Measurements from ENCODE around the gene ARPC1B.
"Not testable (repeated sequence)": the region's sequence is repeated elsewhere in the genome, so short reads cannot be mapped to it uniquely, and the experiment has no call there.

Gene ARPC1B

DNA sequence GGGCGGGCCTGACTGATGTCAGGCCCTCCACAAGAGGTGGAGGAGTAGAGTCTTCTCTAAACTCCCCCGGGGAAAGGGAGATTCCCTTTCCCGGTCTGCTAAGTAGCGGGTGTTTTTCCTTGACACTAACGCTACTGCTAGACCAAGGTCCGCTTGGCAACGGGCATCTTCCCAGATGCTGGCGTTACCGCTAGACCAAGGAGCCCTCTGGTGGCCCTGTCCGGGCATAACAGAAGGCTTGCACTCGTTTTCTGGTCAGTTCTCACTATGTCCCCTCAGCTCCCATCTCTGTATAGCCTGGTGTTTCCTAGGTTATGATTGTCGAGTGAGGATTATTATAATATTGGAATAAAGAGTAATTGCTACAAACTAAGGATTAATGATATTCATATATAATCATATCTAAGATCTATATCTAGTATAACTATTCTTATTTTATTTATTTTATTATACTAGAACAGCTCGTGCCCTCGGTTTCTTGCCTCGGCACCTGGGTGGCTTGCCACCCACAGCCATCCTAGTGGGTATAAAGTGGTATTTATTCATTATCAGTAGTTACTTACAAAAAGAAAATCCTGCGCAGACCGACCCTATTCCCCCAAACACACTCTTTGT, 41.1 kb downstream of the ARPC1B start:
- DNase-seq: peak in 1 of 2 donors; percentile 45

DNA sequence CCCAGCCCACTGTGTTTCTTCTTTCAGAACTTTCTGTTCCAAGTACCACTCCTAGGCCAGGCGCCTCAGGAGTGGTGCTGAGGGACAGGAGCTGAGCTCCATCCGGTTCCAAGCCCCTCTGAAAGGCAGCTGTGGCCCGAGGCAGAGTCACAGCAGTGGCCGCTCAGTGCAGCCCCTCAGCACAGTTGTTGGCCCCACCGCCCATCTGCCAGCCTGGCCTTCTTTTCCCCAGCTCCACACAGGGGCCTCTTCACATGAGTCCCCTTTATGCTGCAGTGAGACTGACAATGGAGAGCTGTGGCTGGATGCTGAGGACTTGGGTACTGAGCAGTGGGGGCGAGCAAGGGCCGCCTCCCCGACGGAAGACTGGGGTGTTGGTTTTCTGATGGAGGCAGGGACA, 43.7 kb downstream of the ARPC1B start:
- no peak for DNase-seq

DNA sequence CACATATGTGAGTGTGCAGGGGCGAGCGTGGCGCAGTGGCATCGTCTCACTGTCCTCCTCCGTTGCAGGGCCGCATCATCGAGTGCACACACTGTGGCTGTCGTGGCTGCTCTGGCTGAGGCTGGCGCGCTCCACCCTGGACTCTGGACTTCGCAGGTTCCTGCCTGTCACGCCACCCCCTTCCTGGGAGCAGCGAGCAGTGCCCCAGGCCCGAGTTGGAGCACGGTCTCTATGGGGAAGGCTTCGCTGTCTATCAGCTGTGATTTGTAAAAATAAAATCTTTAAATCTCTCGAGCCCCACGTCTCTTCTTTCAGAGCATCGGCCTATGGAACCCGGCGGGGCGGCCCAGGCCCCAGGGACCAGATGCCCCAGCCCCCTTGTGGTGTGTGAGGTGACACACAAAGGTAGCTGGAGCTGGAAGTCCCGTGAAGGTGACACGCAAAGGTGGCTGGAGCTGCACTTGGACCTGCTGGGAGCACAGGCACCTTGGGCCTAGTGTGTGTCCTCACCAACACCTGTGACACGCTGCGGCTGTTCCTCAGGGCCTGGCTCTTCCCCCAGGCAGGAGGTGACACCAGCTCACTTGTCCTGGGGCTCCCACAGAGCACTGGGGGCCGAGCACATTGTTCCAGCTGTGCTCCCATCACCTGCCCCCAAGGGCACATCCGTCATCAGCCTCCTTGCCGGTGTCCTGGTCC, 44.9 kb downstream of the ARPC1B start:
- no peak for DNase-seq

DNA sequence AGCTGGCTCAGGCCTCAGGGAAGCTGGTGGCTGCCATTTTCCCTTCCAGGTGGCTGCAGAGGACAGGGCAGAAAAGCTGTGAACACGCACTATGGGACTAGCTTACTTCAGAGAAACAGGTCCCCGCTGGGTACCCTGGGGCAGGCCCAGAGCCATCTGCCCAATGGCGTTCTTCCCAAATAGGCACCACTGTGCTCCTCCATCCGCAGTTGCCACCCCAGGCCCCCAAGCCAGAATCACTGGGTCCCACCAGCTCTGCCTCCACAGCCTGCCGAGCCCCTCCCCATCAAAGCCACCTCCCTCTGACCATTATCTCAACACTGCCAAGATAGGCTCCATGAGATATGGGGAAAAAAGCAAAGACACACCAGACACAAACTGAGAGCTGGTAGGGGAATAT, 45.7 kb downstream of the ARPC1B start:
- DNase-seq: no peak

DNA sequence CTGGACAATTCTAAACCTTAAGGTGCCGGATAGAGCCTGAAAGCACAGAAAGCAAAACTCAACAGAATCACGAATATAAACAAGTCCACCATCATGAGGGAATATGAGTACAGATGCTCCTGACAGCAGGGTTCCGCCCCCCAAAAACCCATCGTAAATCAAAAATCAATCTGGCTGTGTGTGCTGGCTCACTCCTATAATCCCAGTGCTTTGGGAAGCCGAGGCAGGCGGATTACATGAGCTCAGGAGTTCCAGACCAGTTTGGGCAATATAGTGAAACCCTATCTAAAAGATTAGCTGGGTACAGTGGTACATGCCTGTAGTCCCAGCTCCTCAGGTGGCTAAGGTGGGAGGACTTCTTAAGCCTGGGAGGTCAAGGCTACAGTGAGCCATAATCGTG, 46.5 kb downstream of the ARPC1B start:
- DNase-seq: no peak

DNA sequence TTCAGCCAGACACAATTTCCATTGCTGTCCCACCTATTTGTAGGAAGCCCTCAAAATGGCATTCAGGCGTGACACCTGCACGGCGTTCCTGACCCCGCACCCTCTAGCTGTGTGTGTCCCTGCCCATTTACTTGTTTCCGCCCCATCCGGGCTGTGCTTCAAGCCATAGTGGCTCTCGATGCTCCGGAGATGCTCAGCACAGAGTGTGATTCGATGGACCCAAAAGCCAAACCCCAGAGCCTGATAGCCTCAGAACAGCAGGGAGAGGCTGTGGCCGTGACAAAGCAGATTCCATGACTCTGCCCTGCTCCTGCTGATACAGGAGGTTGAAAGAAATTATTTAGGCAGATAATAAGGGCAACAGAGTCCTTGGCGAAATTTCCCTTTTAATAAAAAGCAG, 47.7 kb downstream of the ARPC1B start:
- no peak for DNase-seq

DNA sequence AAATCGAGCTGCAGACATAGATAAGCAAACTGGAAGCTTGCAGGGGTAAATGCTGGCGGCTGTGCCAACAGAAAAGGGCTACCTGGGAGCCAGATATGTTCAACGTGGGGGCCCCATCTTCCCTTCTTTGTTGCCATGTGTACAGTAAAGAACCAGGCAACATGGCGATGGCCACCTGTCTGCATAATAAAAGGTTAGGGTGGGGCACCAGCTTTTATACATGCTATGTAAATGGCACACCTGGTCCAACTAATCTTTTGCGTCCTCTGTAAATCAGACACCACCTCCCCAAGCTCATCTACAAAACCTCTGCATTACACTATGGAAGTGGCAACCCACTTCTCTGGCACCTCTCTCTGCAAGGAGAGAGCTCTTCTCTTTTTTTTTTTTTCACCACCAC, 48.1 kb downstream of the ARPC1B start:
- no peak for DNase-seq

DNA sequence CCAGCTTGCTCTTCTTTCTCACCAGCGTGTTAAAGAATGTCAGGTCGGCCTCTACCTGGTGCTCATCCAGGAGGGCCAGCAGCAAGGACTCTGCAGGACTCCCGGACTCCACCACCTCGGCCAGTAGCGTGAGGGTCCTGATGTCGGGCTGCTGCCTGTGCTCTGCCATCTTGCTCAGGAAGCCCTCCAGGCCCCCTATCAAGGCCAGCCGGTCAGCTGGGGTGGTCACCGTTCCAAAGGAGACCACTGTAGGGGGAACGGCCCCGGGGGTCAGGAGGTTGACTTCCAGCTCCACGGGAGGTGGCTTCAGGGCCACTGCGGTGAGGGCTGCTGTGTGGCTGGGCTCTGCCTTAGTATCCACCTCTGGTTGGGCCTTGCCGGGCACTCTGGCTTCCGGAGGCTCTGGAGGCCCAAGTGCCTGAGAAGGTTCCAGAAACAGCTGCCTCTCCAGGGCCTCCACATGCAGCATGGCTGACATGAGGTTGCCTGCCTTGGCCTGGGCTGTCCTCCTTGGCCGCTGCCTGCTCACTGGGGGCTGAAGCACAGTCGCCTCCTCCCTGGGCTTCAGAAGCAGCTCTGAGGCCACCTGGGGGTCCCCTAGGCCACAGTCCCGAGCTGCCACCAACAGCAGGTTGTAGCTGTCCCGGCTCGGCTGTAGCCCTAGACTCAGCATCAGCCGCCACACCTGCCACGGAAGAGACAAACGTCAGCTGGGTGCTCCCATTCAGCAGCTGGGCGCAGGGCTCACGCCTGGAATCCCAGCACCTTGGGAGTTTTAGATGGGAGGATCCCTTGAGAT, 50.6 kb downstream of the ARPC1B start:
- no peak for DNase-seq

DNA sequence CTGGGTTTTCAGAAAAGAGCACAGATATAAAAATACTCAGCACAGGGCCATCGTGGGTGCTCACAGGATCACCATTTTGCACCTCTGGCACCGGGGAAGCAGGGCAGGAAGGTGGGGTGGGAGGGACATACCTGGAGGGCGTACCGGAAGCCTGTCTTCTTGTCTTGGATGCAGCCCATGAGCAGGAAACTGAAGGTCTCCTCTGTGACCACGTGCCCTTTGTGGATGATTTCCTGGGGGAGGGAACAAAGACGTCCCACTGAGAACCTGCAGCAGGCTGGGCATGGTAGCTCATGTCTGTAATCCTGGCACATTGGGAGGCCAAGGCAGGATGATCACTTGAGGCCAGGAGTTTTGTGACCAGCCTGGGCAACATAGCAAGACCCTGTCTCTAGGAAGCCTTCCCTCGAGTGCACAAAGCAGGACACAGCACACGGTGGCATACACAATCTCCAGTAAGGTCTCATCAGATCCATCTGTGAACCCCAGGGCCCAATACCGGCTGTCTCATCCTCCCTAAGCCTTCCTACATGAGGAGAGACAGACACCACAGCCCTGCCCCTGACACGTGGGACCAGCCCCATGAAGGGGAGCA, 54.5 kb downstream of the ARPC1B start:
- DNase-seq: no peak

DNA sequence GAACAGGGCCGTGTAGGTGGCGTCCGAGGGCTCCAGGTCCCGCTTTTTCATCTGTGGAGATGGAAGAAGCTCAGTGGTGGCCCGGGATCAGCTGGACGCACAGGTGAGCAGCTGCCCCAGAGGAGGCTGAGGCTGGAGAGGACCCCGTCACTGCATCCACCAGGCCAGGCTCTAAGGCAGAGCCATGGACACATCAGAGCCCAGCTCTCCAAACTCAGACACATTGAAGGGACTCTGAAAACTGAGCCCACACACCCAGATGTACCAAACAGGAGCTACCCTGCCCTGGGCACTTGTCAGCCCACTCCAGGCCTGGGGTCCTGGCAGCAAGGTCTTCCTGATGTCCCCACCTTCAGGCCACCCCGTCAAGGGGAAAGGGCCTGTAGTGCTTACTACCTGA, 55.2 kb downstream of the ARPC1B start:
- no peak for DNase-seq

DNA sequence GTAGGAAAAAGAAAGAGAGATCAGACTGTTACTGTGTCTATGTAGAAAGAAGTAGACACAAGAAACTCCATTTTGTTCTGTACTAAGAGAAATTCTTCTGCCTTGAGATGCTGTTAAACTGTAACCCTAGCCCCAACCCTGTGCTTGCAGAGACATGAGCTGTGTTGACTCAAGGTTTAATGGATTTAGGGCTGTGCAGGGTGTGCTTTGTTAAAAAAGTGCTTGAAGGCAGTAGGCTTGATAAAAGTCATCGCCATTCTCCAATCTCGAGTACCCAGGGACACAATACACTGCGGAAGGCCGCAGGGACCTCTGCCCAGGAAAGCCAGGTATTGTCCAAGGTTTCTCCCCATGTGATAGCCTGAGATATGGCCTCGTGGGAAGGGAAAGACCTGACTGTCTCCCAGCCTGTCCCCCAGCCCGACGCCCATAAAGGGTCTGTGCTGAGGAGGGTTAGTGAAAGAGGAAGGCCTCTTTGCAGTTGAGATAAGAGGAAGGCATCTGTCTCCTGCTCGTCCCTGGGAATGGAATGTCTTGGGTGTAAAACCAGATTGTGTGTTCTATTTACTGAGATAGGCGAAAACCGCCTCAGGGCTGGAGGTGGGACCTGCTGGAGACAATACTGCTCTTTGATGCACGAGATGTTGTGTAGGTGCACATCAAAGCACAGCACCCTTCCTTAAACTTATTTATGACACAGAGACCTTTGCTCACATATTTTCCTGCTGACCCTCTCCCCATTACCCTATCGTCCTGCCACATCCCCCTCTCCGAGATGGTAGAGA, 57.4 kb downstream of the ARPC1B start:
- DNase-seq: not testable (repeated sequence)

DNA sequence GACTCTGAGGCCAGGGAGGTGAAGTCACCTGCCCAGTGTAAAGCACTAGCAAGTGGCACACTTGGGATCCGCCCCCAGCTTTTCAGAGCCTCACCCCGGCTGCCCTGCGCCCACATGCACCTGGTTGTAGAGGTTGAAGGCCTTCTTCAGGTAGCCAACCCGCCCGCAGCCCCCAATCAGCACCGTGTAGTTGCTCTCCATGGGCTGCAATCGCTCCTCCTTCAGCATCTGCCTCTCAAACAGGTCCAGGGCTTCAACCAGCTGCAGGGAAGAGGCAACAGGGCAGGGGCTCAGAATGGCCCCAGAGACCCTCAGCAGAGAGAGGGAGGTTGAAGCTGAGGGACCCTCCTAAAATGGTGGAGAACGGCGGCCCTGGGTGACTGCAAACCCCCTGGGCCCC, 58.6 kb downstream of the ARPC1B start:
- no peak for DNase-seq

DNA sequence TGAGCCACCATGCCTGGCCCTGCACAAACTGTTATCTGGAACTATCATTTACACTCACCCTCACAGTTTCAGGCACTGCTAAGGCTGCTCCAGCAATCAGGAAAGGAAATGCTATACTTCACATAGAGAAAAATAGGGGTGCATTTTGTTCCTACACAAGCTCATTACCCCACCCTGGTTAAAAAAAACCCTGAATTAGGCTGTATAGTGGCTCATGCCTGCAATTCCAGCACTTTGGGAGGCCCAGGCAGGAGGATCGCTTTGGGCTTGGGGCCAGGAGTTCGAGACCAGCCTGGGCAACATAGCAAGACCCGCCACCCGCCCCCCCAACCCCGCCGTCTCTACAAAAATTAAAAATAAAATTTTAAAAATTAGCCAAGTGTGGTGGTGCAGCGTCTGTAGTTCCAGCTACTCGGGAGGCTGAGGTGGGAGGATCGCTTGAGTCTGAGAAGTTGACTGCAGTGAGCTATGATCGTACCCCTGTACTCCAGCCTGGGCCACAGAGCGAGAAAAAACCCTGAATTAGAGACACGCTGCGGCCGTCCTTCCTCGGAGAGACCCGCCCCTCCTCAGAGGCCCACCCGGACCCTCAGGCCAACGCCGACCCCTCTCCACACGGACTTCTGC, 63.5 kb downstream of the ARPC1B start:
- DNase-seq: peak in 1 of 2 donors; percentile 1

DNA sequence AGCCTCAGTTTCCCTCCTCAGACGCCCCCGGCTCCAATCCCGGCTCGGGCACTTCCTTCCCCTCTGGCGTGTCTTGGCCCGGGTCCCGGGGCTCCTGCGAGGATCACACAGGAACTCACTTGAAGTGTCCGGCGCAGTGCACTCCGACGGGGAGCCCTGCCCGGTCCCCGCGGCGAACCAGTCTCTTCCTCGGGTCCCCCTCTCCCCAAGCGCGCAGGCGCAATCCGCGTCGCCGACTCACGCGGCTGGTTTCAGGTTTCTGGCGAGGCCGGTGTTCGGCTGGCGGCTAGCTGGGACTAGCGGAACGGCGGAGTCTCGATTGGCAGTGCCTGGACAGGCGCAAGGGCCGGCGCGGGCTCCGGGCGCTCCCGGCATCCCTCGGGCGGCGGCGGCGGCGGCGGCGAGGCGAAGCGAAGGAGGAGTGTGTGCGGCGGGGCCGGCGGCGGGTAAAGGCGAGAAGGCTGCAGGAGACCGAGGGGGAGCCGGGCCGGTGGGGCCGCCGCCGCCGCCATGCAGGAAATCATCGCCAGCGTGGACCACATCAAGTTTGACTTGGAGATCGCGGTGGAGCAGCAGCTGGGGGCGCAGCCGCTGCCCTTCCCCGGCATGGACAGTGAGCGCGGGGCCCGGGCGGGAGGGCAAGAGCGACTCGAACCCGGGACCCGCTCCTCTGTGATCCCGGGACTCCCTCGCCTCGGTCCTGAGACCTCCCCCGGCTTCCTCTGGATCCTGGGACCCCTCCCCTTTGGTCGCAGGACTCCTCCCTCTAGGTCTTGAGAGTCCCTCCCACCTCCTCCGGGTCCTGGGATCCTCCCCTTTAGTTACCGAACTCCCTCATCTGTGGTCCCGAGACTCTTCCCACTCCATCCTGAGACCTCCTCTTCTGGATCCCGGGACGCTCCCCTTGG, 64.3 kb downstream of the ARPC1B start, which contains the start of the genes CPSF4 and PTCD1:
CPSF4 (plus strand) TSS at position 371 of the 908 bp plus-strand sequence; CDS start at position 511, 140 bp downstream.
PTCD1 (minus strand) TSS at position 226 of the 908 bp plus-strand sequence. CDS start 3,556 bp downstream, outside the sequence.
- peak; percentile 94 to 96 for DNase-seq

DNA sequence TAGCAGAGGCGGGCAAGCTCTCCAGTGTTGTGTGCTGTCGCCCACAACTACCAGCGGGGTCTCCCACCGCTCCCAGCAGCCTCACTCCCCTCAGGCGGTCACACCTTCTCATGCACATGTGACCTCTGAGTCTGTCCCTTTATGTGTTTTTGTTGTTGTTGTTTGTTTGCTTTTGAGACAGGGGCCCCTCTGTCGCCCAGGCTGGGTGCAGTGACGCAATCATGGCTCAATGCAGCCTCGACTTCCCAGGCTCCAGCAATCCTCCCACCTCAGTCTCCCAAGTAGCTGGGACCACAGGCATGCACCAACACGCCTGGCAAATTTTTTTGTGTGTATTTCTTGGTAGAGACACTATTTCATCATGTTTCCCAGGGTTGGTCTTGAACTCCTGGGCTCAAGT, 65.7 kb downstream of the ARPC1B start:
- DNase-seq: no peak
